IMR-90 (cell line): ENCODE data around the gene UTP3. TPM values are rescaled to one million over a fixed set of nuclear protein-coding genes. Genes with fewer than 3 reads are reported as not detected.
"Not testable (repeated sequence)": the region's sequence is repeated elsewhere in the genome, so short reads cannot be mapped to it uniquely, and the experiment has no call there.

ENCODE experiments used
- ATAC-seq: fragments of 200-7000 bp; cut with Tn5 transposase; 2 replicates; pipeline ENCODE4 v1.9.1; 2020; ENCODE audit warnings: low read depth, mild to moderate bottlenecking, moderate library complexity
- BruUV-seq: library from RNA; stranded (reverse); fragments of 400-500 nt; replicated peaks from 2 replicates; lab custom pipeline; 2021; lab: Mats Ljungman, UMichigan
- CTCF ChIA-PET: fragments of 300-600 bp; formaldehyde crosslinking; extraction: SDS; loops from one replicate; lab custom pipeline; 2021; ENCODE audit warnings: antibody characterized with exemption; lab: Yijun Ruan, JAX
- POLR2A ChIA-PET: fragments of 300-600 bp; sonication (Branson Sonifier 250); formaldehyde crosslinking; loops from one replicate; lab custom pipeline; 2022; ENCODE audit warnings: antibody characterized with exemption; ENCODE audit not compliant: unreplicated experiment; lab: Charles Lee
- DNase-seq: peaks from one replicate; pipeline ENCODE4 v3.0.0; 2013
- H2AFZ ChIP-seq: replicated peaks from 2 replicates; pipeline ENCODE3; 2013; ENCODE audit warnings: low read length, mild to moderate bottlenecking; ENCODE audit not compliant: poor library complexity
- H2AK5ac ChIP-seq: 2 replicates; pipeline ENCODE4 v1.6.1; 2013; ENCODE audit warnings: low read depth, low read length, inconsistent platforms
- H2AK9ac ChIP-seq: replicated peaks from 2 replicates; pipeline ENCODE3; 2013; ENCODE audit warnings: mild to moderate bottlenecking, low read depth, low read length, moderate library complexity; ENCODE audit not compliant: poor library complexity
- H2BK120ac ChIP-seq: 2 replicates; pipeline ENCODE4 v1.6.1; 2013; ENCODE audit warnings: low read depth, low read length, inconsistent platforms
- H2BK15ac ChIP-seq: 3 replicates; pipeline ENCODE4 v1.6.1; 2013; ENCODE audit warnings: low read depth, low read length, inconsistent platforms
- H2BK20ac ChIP-seq: 2 replicates; pipeline ENCODE4 v1.6.1; 2013; ENCODE audit warnings: low read depth, mild to moderate bottlenecking, inconsistent platforms, low read length, moderate library complexity
- H2BK5ac ChIP-seq: 2 replicates; pipeline ENCODE4 v1.6.1; 2013; ENCODE audit warnings: mild to moderate bottlenecking, low read depth, low read length, inconsistent platforms; ENCODE audit not compliant: poor library complexity, severe bottlenecking
- H3K14ac ChIP-seq: replicated peaks from 2 replicates; pipeline ENCODE4 v1.6.1; 2013; ENCODE audit warnings: low read depth, low read length, inconsistent platforms
- H3K18ac ChIP-seq: 2 replicates; pipeline ENCODE4 v1.6.1; 2013; ENCODE audit warnings: low read depth, low read length, control low read depth
- H3K23ac ChIP-seq: 2 replicates; pipeline ENCODE4 v1.6.1; 2013; ENCODE audit warnings: low read depth, low read length, inconsistent platforms
- H3K27ac ChIP-seq: 2 replicates; pipeline ENCODE4 v1.5.1; 2013; ENCODE audit warnings: mild to moderate bottlenecking, control low read depth, low read length; ENCODE audit not compliant: insufficient read depth
- H3K27me3 ChIP-seq: 2 replicates; pipeline ENCODE4 v1.6.1; 2013; ENCODE audit warnings: low read length; ENCODE audit not compliant: control insufficient read depth, insufficient read depth
- H3K36me3 ChIP-seq: 2 replicates; pipeline ENCODE4 v1.6.1; 2013; ENCODE audit warnings: low read length, mixed read lengths; ENCODE audit not compliant: control insufficient read depth, insufficient read depth
- H3K4ac ChIP-seq: 2 replicates; pipeline ENCODE4 v1.6.1; 2013; ENCODE audit warnings: low read depth, low read length, inconsistent platforms
- H3K4me1 ChIP-seq: 2 replicates; pipeline ENCODE4 v1.6.1; 2013; ENCODE audit warnings: low read length, mixed read lengths; ENCODE audit not compliant: control insufficient read depth, insufficient read depth
- H3K4me2 ChIP-seq: 2 replicates; pipeline ENCODE4 v1.6.1; 2013; ENCODE audit warnings: low read depth, mild to moderate bottlenecking, control low read depth, low read length, moderate library complexity
- H3K4me3 ChIP-seq: 2 replicates; pipeline ENCODE4 v1.5.1; 2013; ENCODE audit warnings: low read depth, mild to moderate bottlenecking, control low read depth, low read length, moderate library complexity; ENCODE audit not compliant: insufficient read depth
- H3K56ac ChIP-seq: 2 replicates; pipeline ENCODE4 v1.6.1; 2013; ENCODE audit warnings: low read length, inconsistent platforms; ENCODE audit not compliant: insufficient read depth; ENCODE audit errors: extremely low read depth
- H3K79me1 ChIP-seq, 2 experiments: 2 replicates each; pipeline ENCODE4 v1.6.1; 2013; ENCODE audit warnings: low read length in 2 of 2, inconsistent platforms in 1 of 2, low read depth in 1 of 2
- H3K9ac ChIP-seq: 2 replicates; pipeline ENCODE4 v1.6.1; 2013; ENCODE audit warnings: low read depth, low read length, control low read depth
- H3K9me1 ChIP-seq: 2 replicates; pipeline ENCODE4 v1.6.1; 2013; ENCODE audit warnings: low read length, inconsistent platforms; ENCODE audit not compliant: insufficient read depth
- H3K9me3 ChIP-seq: 2 replicates; pipeline ENCODE4 v1.6.1; 2013; ENCODE audit warnings: low read length; ENCODE audit not compliant: control insufficient read depth, insufficient read depth
- H4K20me1 ChIP-seq: 2 replicates; pipeline ENCODE4 v1.6.1; 2013; ENCODE audit warnings: low read length, inconsistent platforms; ENCODE audit not compliant: insufficient read depth
- H4K5ac ChIP-seq: 2 replicates; pipeline ENCODE4 v1.6.1; 2013; ENCODE audit warnings: mild to moderate bottlenecking, low read depth, low read length, control low read depth
- H4K8ac ChIP-seq, 2 experiments: 2 replicates each; pipeline ENCODE4 v1.6.1; 2013; ENCODE audit warnings: low read depth in 2 of 2, low read length in 2 of 2, control low read depth in 1 of 2, inconsistent platforms in 1 of 2
- H4K91ac ChIP-seq: 2 replicates; pipeline ENCODE4 v1.6.1; 2013; ENCODE audit warnings: low read depth, low read length, inconsistent platforms; ENCODE audit not compliant: insufficient read depth
- WGBS, 2 experiments: methylation state at CpG; one replicate each; pipeline versions ENCODE4 v1.1.5 to v1.1.7; 2013; ENCODE audit warnings: missing lambda C conversion rate in 2 of 2; ENCODE audit not compliant: insufficient read length in 1 of 2; ENCODE audit errors: extremely low coverage in 2 of 2; 5-methylcytosine and 5-hydroxymethylcytosine counted together
- dilution Hi-C: fragments of 300-500 bp; cut with HindIII; formaldehyde crosslinking; loops from one replicate; pipeline ENCODE4 v1.14.3; 2018; ENCODE audit warnings: low sequenced_read_pairs; ENCODE audit not compliant: unreplicated experiment
- in situ Hi-C: fragments of 300-500 bp; cut with MboI; formaldehyde crosslinking; loops from 3 replicates; pipeline ENCODE4 v1.14.3; 2019; ENCODE audit warnings: low sequenced_read_pairs, inconsistent platforms, mixed read lengths
- intact Hi-C: fragments of 100-400 bp; cut with micrococcal nuclease; formaldehyde crosslinking; loops from 2 replicates; pipeline ENCODE4 v1.10.0; 2022
- polyA plus RNA-seq, 3 experiments: library from polyadenylated mRNA; depleted of rRNA; stranded (reverse); fragments of >200 nt; gene quantifications; 2 replicates each; pipeline ENCODE4 v1.2.3, GENCODE V29; 2012; ENCODE audit warnings: low replicate concordance in 1 of 3
- total RNA-seq: library from RNA; depleted of rRNA; stranded (reverse); fragments of >200 nt; gene quantifications from 2 replicates; pipeline ENCODE4 v1.2.3, GENCODE V29; 2012

The UTP3 gene
- total and polyA plus RNA-seq, 2 of the 4 experiments (the other 2 are of a cell fraction), result 14.9 to 30.7 TPM

DNA sequence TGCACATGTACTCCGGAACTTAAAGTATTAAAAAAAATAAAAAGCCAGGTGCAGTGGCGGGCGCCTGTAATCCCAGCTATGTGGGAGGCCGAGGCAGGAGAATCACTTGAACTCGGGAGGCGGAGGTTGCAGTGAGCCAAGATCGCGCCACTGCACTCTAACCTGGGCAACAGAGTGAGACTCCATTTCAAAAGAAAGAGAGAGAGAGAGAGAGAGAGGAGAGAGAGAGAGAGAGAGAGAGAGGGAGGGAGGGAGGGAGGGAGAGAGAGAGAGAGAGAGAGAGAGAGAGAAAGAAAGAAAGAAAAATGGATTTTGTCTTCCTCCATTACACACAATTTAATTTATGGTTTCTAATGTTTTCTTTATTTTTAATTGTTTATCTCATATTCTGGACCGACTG is 44.5 kb downstream of the UTP3 start:
- H2BK5ac ChIP-seq, H2BK15ac ChIP-seq, DNase-seq, H2BK120ac ChIP-seq, H3K4ac ChIP-seq, CTCF ChIA-PET, H3K9me3 ChIP-seq, H2AK5ac ChIP-seq, intact Hi-C loops, H2AFZ ChIP-seq, H3K36me3 ChIP-seq, ATAC-seq, H3K27me3 ChIP-seq, in situ Hi-C loops, H3K18ac ChIP-seq, BruUV-seq, H3K4me2 ChIP-seq, H3K14ac ChIP-seq, H3K4me3 ChIP-seq, H3K23ac ChIP-seq, H4K5ac ChIP-seq, H3K9ac ChIP-seq, H3K4me1 ChIP-seq, H2BK20ac ChIP-seq, H2AK9ac ChIP-seq, H3K9me1 ChIP-seq, dilution Hi-C loops, H4K8ac ChIP-seq, POLR2A ChIA-PET, H3K27ac ChIP-seq, H4K91ac ChIP-seq, H3K56ac ChIP-seq: not testable (repeated sequence)
- WGBS, 2 experiments, result no CpG with 5 or more reads among the region's 9 CpGs
- H4K20me1 ChIP-seq, result peaks cover 19% of the 10 kb centered on the region; the same call in 1 of the 2 replicates
- peaks cover 20 to 52% of the 10 kb centered on the region in 2 experiments for H3K79me1 ChIP-seq
